T-helper 2 cell treated with Interferon-gamma antibody and Interleukin-4, amounts not matched to agents 5 μg/mL and 100 μg/mL, for 36 hours (primary cell): ENCODE measurements around the gene ANKRD63.
A peak's percentile ranks its signal among the peaks of the same experiment; 100 is the strongest.

Experiments used
- DNase-seq: peaks from one replicate; pipeline ENCODE4 v3.0.0; 2021; ENCODE audit warnings: low spot score
- H3K27ac Mint-ChIP-seq: one replicate; pipeline ENCODE4 v1.8.0; 2021; ENCODE audit warnings: mild to moderate bottlenecking, mixed read lengths
- H3K27me3 Mint-ChIP-seq: one replicate; pipeline ENCODE4 v1.8.0; 2021; ENCODE audit warnings: low read depth, mixed read lengths
- H3K36me3 Mint-ChIP-seq: one replicate; pipeline ENCODE4 v1.8.0; 2021; ENCODE audit warnings: low read depth, mixed read lengths
- H3K4me1 Mint-ChIP-seq: one replicate; pipeline ENCODE4 v1.8.0; 2021; ENCODE audit warnings: low read depth, mixed read lengths
- H3K4me3 Mint-ChIP-seq: one replicate; pipeline ENCODE4 v1.8.0; 2022; ENCODE audit warnings: mild to moderate bottlenecking, moderate library complexity, mixed read lengths
- H3K9me3 Mint-ChIP-seq: one replicate; pipeline ENCODE4 v1.8.0; 2021; ENCODE audit warnings: mixed read lengths

ANKRD63 gene

DNA sequence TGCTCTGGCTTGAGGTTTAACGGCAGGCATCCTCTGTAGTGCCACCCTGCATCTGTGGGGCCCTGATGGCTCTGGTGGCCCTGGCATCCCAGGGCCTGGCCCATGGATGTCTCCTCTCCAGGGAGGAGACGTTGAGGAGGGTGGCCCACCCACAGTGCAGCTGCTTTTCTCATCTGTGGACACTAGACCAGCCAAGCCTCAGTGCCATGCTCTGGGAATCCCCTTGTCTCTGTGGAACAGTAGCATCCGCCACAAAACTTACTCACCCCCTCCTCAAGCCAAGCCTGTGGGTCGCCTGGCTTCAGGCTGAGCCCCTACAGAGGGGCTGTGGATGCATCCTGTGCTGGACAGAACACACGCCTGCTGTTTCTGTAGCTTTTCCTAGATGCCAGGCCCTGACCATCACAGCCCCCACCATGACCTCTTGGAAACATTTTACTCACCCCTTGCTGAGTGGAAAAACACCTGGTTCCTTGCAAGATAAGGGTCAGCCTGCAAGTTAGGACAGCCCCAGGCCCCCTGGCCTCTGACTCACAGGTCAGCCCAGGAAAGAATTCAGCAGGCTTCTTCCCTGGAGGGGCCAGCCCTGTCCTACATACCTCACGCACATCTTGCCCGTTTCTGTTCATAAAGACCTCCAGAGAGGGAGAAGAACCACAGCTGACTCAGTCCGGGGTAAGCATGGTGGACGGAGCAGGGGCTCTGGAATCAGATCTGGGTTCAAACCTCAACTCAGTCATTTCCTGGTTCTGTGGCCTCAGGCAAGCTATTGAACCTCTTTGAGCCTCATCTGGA lies 25.0 kb downstream of the ANKRD63 start:
- Mint-ChIP-seq H3K27me3 (peaks cover 27% of the 10 kb centered on the region), H3K4me3 (no peak overlapping the region), H3K4me1 (peaks cover 5% of the 10 kb centered on the region), H3K36me3 (no peaks in the 10 kb centered on the region), H3K9me3 (no peaks in the 10 kb centered on the region), H3K27ac (no peak overlapping the region)
- DNase-seq, result no peak

DNA sequence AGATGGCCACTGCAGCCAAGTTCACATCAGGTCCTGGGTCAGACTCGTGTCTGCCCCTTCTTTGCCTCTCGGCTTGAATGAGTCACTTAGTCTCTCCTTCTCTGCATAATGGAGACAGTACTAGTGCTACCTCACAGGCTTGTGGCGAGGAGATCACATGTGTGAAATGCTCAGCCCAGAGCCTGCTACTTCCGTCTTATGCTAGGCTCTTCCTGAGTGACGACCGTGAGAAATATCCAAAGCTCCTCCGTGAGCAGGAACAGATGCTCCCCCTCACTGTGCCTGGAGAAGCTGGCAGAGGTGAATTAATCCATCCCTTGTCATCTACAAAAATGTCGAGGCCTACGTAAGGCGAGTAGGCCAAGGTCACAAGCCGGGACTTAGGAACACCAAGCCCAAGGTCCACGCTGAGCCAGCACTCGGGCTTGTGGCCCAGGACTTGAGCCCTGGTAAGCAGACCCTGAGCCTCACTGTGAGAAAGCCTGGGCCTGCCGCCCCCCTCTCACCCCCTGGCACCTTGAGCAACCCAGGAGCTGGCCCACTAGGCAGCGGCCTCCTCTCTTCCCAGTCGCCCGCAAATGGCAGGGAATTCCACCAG lies 26.1 kb downstream of the ANKRD63 start:
- no peak for DNase-seq
- no peak overlapping the region for H3K27ac Mint-ChIP-seq
- H3K27me3 Mint-ChIP-seq, result peaks cover 27% of the 10 kb centered on the region
- no peaks in the 10 kb centered on the region for H3K9me3 Mint-ChIP-seq
- H3K36me3 Mint-ChIP-seq, result no peaks in the 10 kb centered on the region
- peaks cover 5% of the 10 kb centered on the region for H3K4me1 Mint-ChIP-seq
- H3K4me3 Mint-ChIP-seq, result no peak overlapping the region

DNA sequence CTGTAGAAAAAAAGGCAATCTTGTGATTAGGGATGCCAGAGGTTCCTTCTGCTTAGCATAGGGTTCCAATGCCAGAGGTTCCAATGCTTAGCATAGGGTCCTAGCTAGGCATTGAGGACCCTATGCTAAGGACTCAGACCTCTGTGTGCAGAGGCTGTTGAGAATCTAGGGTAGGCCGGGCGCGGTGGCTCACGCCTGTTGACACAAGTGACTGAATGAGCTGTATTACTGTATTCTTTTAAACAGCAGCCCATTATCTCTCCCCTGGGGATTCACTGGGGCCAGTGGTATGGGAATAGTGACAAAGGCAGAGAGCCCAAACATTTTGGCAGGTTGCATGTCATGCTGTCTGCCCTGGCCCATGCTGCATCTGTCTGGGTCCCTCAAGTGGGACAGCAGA lies 27.8 kb downstream of the ANKRD63 start:
- Mint-ChIP-seq H3K4me1 (peaks cover 5% of the 10 kb centered on the region), H3K9me3 (no peaks in the 10 kb centered on the region), H3K4me3 (no peak overlapping the region), H3K27me3 (peaks cover 38% of the 10 kb centered on the region), H3K27ac (no peak overlapping the region), H3K36me3 (no peaks in the 10 kb centered on the region)
- DNase-seq, result no peak

DNA sequence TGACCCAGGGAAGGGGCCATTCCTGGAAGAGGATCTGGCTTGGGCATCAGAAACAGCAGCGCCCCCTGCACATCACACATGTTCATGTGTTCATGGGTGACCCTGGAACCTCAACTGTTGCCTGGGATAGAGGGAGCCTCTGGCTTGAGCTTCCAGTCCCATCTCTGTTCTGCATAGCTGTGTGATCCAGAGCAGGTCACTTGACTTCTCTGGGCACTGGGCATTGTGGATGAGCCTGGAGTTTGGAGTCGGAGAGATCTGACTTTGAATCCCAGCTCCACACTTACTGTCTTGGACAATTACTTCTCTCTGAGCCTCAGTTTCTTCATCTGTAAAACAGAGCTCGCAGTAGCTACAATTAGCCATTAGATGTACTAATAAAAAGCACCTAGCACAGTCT lies 28.4 kb downstream of the ANKRD63 start:
- H3K27ac Mint-ChIP-seq, result no peak overlapping the region
- H3K9me3 Mint-ChIP-seq, result no peaks in the 10 kb centered on the region
- peaks cover 38% of the 10 kb centered on the region for H3K27me3 Mint-ChIP-seq
- no peak for DNase-seq
- H3K4me1 Mint-ChIP-seq, result peaks cover 5% of the 10 kb centered on the region
- no peaks in the 10 kb centered on the region for H3K36me3 Mint-ChIP-seq
- no peak overlapping the region for H3K4me3 Mint-ChIP-seq

DNA sequence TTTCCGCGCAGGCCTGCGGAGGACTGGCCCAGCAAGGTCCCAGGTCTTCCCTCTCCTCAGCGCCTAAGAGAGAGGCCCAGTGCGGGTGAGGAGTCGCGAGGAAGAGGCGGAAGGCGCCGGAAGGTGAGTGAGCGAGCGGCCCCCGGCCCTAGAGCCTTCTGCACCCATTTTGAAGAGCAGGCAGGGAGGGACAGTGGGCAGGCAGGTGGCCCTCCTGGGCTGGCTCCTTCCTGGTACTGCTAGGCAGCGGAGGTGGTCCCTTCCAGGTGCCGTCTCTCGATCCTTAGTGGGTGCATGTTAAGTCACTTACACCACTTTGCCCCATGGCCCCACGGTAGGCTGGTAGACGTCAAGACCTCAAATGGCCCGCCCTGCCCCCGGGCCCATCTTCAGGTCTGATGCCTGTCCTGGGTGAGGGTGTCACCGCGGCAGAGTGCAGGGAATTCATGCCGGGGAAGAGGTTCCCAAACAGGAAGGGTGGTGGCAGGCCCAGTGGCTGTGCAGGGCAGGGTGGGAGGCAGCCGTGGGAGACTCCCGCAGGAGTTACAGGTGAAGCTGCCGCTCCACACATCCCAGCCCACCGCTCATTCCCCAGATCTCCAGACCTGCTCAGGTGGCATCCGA lies 29.6 kb downstream of the ANKRD63 start:
- H3K4me1 Mint-ChIP-seq, result peaks cover 5% of the 10 kb centered on the region
- no peaks in the 10 kb centered on the region for H3K36me3 Mint-ChIP-seq
- H3K27ac Mint-ChIP-seq, result no peak overlapping the region
- peak overlapping the region; percentile 80 for H3K4me3 Mint-ChIP-seq
- no peak for DNase-seq
- H3K27me3 Mint-ChIP-seq, result peaks cover 38% of the 10 kb centered on the region
- no peaks in the 10 kb centered on the region for H3K9me3 Mint-ChIP-seq

DNA sequence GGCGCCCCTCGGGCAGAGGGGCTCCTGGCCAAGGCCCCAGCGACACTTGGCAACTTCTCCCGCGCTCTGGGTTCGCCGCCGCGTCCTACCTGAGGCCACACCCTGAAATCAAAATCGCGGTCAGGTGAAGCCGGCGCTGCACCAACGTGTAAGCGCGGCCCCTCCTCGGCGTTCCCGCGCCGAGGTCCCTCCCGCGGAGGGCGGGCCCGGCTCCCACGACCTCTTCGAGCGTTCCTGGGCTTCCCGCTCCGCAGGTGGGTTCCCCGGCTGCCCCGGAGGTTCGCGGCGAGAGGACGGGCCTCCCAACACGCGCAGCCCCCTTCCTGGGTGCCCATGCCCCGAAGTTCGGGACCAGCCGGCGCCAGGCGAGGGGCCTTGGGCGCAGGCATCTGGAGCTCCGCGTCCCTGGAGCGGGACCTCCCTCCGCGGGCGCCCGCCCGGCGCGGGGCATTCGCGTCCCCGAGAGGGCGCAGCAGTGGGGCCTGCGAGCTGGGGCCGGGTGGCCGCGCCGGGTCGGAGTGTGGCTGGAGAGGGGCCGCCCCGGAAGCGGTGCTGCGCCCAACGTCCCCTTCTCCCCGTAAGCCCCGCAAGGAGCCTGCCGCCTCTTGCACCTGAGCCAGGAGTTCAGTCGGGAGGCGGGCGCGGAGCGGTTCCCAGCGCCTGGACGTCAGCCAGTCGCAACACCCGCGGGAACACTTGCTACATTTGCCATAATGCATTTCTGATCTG lies 30.3 kb downstream of the ANKRD63 start:
- H3K4me3 Mint-ChIP-seq, result peak overlapping the region; percentile 80
- H3K27me3 Mint-ChIP-seq, result peaks cover 38% of the 10 kb centered on the region
- H3K9me3 Mint-ChIP-seq, result no peaks in the 10 kb centered on the region
- H3K36me3 Mint-ChIP-seq, result no peaks in the 10 kb centered on the region
- H3K27ac Mint-ChIP-seq, result no peak overlapping the region
- DNase-seq, result no peak
- peaks cover 5% of the 10 kb centered on the region for H3K4me1 Mint-ChIP-seq

DNA sequence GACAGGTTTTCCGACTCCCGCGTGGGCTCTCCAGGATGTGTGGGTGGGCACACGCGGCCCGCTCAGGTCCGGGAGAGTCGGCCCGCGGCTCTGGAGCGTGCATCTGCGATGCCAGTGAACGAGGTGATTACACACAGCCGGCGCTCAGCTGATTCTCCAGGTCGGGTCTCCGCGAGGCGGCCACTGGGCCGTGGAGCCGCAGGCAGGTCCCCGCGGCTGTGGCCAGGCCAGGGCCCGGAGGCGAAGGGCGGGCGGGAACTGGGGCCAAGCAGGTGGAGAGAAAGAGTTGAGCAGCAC lies 30.8 kb downstream of the ANKRD63 start:
- Mint-ChIP-seq H3K27ac (no peak overlapping the region), H3K4me1 (peaks cover 5% of the 10 kb centered on the region), H3K9me3 (no peaks in the 10 kb centered on the region), H3K4me3 (no peak overlapping the region), H3K27me3 (peaks cover 38% of the 10 kb centered on the region), H3K36me3 (no peaks in the 10 kb centered on the region)
- DNase-seq, result no peak

DNA sequence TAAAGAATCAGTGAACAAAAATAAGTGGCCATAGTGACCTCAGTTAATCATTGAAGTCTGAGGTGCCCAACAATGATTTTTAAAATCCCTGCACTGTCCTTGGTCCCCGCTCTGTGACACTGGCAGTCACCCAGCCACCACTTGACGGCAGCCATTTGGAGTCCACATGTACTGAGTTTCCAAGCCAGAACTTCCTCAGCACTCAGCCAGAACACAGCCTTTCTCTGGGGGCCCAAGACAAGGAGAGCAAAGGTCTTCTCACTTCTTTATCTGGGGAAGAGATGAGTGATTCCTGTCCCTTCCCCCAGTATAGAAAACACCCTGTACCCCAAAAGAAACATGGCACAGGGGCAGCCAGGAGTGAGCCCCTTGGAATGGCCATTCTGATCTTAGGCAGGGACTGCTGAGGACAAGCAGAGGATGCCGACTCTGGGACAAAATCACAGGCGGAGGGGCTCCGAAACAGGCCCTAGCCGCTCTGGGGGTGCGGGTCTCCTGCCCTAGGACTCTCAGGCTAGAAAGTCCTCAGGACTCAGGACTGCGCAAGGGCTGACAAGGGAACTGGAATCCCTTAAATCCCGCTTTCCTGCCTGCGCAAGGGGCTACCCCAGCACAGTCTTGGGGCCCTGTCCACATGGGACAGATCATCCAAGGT lies 31.3 kb downstream of the ANKRD63 start:
- no peak overlapping the region for H3K27ac Mint-ChIP-seq
- peaks cover 5% of the 10 kb centered on the region for H3K4me1 Mint-ChIP-seq

DNA sequence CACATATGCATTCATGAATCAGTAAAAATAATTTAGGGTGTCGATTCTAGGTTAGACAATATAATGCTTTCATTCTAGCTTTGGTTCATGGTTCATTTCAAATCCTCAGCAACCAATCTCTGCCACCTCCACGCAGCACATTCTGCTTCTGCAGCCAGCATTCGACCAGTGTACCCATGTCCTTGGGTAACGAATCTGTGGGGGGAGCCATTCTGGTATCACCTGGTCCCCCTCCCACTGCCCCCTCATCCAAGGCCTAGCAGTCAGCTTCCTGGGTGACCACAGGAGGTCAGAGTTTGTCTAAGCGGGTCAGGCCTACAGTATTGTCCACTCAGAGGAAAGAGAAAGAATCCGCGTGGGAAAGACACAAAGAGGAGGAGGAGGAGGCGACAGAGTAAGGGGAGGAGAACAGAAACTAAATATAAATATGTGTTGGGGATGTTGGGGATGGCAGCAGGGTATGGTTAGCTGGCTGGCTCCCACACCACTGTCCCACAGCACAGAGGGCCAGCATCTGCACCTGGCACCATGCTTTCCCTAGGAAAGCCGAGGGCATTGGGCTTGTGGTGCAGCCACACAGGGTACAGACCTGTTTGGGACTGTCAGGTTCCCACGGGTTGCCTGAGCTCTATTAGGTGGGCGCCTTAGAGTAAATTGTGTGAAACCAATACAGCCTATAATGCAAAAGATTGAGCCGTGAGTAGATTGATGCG lies 31.9 kb downstream of the ANKRD63 start:
- Mint-ChIP-seq H3K9me3 (no peaks in the 10 kb centered on the region), H3K27me3 (peaks cover 38% of the 10 kb centered on the region), H3K4me1 (peaks cover 5% of the 10 kb centered on the region), H3K27ac (no peak overlapping the region), H3K4me3 (peak overlapping the region; percentile 53), H3K36me3 (no peaks in the 10 kb centered on the region)
- no peak for DNase-seq

More for the DNA sequence above, 31.3 kb downstream of the ANKRD63 start:
- no peaks in the 10 kb centered on the region for H3K36me3 Mint-ChIP-seq
- peak overlapping the region; percentile 53 for H3K4me3 Mint-ChIP-seq
- no peak for DNase-seq
- H3K27me3 Mint-ChIP-seq, result peaks cover 38% of the 10 kb centered on the region
- H3K9me3 Mint-ChIP-seq, result no peaks in the 10 kb centered on the region

DNA sequence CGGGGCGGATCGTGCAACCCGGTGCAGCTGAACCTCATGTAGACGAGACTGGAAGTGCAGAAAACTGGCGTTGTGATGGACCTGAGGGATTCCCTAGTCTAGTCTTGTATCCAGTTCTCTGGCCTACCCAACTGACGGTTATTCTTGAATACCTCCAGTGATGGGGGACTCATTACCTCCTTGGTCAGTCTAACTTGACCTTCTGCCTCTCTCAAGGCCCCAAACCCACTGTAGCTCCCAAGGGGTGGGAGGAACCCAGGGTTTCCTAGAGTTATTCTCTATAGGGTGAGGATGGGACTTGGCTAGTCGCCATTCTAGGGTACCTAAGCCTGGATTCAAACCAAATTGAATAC lies 32.6 kb downstream of the ANKRD63 start:
- H3K4me1 Mint-ChIP-seq, result peaks cover 5% of the 10 kb centered on the region
- H3K27me3 Mint-ChIP-seq, result peaks cover 38% of the 10 kb centered on the region
- no peak for DNase-seq
- no peak overlapping the region for H3K4me3 Mint-ChIP-seq
- no peaks in the 10 kb centered on the region for H3K9me3 Mint-ChIP-seq
- H3K36me3 Mint-ChIP-seq, result no peaks in the 10 kb centered on the region
- H3K27ac Mint-ChIP-seq, result no peak overlapping the region

DNA sequence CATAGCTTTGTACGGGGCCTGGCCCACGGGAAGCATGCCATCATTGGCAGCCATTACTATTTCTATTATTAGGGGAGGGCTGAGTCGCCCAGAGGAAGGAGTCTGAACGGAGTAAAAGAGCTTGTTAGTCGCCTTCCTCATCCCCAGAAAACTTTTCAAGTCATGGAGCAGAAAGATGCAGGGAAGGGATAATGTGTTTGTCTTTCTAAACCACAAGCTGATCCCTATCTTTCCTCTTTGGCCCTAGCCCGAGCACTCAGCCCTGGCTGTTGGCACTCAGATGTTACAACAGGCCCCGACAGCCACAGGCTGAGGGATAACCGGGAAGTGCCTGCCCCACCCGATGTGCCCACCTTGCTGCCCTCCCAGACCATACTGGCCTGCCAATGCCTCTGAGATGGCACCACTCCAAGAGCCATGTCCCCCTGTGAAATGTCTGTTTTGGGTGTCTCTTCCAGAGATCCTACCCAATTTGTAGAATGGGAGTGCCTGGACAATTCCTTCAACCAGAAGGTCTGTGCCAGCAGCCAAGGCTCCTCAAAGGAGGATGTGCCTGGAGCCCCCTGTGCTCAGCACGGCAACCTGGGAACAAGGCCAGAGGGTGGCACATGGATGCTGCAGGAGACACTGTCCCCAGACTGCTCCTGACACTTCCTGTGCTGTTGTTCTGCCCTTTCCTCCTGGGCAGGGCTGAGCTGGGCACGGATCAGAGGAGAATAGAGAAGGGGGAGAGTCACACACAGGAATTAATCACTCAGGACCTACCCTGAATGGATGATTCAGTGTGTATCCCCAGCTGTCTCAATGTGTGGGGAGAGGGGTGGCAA lies 33.2 kb downstream of the ANKRD63 start:
- Mint-ChIP-seq H3K27ac (no peak overlapping the region), H3K36me3 (no peaks in the 10 kb centered on the region), H3K4me3 (no peak overlapping the region), H3K9me3 (no peaks in the 10 kb centered on the region), H3K4me1 (peaks cover 5% of the 10 kb centered on the region), H3K27me3 (peaks cover 36% of the 10 kb centered on the region)
- DNase-seq, result no peak

DNA sequence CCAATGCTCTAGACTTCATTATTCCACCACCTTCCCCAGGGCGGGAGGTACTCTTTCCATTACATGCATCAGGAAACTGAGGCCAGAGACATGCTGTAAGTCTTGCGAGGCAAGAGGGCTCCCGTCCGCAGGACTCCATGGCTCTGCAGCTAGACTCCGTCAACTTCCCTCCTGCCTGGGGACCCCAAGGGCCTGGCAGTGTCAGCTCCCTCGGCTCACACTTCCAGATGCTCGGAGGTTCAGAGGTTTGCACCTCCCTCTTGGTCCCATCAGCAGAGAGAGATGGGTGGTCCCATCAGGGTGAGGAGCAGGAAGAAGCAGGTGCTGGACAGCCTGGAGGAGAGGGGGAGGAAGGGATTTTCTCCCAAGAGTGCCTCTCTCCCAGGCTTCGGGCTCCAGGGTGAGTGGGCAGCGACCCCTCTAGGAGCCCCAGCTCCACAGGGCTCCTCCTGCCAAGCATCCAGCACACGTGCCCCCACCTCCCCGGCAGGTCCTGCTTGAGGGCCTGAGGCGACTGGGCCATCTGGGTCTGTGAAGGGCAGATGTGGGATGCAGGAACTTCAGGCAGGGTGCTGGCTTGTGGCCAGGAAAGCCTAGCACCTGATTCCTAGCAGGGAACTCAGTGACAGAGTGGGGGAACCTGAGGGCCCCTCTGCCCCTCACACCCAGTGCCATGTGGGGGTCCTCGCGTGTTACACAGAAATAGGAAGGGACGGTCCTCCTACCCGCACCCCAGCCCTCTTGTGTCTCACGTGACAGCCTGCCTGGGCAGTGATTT lies 34.7 kb downstream of the ANKRD63 start:
- Mint-ChIP-seq H3K27me3 (peaks cover 22% of the 10 kb centered on the region), H3K9me3 (no peaks in the 10 kb centered on the region), H3K4me1 (peaks cover 3% of the 10 kb centered on the region), H3K36me3 (no peaks in the 10 kb centered on the region), H3K4me3 (no peak overlapping the region), H3K27ac (no peak overlapping the region)
- DNase-seq, result no peak
